HG02973 (cell line): Measurements from ENCODE around the gene TDO2.
"Not testable (repeated sequence)": the region's sequence is repeated elsewhere in the genome, so short reads cannot be mapped to it uniquely, and the experiment has no call there.

Experiments
- ATAC-seq: cut with Tn5 transposase; IDR thresholded peaks from one replicate; pipeline ENCODE4 v1.9.1; 2021; ENCODE audit warnings: moderate library complexity; ENCODE audit not compliant: unreplicated experiment

Gene TDO2

DNA sequence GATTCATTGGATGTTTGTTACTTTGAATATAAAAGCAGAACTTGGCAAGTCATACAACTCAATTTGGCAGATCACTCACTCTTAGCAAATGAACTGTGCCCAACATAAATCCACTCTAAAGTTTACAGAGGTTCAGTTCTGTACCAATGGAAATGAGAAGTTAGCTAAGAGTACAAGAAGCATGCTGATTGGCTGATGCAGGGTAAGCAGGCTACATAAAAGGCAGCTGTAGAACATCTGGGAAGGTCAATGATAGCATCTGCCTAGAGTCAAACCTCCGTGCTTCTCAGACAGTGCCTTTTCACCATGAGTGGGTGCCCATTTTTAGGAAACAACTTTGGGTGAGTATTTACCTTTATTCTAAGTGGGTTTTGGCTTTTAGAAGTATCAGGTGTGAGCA lies at the start of gene TDO2:
Gene TDO2 (plus strand): TSS at position 244 of the 400 bp plus-strand sequence. CDS start 63 bp downstream, at position 307.
- ATAC-seq, result no peak

DNA sequence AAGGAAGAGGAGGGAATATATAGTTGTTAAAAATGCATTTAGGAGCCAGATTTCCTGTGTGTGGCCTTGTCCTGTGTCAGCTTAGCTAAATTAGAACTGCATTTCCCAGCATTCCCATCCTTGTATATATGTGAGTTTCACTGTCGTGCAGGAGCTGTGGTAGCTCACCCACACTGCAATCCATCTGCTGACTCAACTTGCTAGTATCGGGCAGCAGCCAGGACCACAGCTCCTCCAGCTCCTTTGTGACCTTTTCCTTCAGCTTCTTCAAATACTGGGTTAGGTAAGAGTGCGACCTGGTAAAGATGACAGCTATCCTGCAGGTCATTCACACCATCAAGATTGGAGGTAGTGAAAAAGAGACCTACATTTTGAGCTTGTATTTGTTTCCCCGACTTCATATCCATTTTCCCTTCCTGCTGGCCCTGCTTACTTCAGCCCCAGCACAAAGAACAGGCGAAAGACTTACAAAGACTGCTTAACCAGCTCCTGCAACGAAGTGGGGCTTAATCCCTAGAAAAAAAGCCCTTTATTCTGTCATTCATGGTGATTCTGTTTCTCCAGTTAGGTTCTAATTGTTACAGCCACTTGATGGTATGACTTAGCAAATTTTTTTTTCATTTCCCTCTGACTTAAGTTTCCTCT lies 48.8 kb upstream of the TDO2 start:
- no peak for ATAC-seq

DNA sequence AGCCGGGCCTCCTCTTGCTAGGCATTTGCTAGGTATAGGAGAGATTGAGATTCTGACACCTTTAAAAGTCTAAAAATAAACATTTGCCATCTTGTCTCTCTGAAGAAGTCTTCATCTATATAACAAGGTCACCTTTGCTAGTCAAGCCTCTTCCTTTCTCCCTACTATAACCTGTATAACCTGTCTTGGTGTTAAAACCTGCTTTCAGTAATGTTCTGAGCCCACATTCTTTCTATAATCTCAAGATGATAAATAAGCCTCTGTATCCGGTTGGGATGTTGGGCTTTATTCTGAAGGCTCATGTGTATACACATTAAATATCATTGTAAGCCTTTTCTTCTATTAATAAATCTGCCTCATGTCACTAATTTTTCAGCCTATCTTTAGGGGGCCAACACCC lies 47.6 kb upstream of the TDO2 start:
- no peak for ATAC-seq

DNA sequence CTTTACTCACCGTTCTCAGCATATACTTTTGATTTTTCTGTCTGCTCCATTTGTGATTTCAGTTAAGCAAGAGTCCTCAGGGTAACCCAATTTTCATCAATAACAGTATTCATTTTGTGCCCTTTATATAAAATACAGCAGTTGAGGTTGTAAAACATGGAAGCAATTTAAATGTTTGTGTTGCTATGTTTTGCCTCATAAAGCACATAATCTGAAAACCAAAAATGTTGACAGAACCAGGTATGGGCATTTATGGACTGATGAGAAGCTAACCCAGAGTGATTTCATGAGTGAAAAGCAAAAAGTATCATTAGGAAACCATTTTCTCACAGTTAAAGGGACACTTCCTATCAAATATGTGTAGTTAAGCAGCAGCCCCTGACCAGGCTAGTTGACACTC lies 37.3 kb upstream of the TDO2 start, which contains the start of gene ASIC5:
Gene ASIC5 (minus strand): TSS at position 101 of the 400 bp plus-strand sequence. CDS start 51 bp downstream, at position 50.
- ATAC-seq, result no peak

DNA sequence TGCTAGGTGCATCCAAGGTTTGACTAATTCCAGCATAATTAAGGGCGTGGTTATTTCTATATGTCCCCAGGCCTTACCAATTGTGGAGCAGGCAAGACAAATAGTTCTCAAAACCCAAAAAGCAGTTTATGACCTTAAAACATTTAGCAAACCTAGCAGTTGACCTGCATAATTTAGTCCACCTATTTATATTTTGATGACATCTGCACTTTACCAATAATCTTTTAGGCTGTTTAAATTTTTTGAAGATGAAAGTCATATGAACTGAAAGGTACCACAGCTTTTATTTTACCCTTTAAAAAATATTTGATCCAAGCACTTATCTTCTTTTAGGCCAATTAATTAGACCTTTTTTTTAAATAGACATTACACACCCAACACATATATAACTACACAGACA lies 27.6 kb upstream of the TDO2 start:
- no peak for ATAC-seq

DNA sequence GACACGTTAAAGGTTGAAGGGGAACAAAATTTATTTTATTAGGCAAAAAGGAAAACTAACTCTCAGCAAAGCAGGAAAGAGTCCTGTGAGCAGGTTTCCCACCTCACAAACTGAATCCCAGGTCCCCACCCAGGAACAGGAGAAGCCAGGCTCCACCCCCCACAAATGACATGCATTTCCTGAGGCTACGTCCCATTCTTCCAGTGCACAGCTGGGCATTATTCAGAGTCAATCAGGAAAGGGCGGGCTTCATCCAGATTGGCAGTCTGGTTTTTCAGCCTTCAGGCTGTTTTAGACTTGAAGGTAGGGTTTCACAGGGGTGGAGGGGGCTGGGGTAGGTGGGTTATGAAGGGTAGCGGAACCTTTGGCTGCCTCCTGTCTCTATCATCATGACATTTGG lies 25.5 kb upstream of the TDO2 start:
- ATAC-seq, result no peak

DNA sequence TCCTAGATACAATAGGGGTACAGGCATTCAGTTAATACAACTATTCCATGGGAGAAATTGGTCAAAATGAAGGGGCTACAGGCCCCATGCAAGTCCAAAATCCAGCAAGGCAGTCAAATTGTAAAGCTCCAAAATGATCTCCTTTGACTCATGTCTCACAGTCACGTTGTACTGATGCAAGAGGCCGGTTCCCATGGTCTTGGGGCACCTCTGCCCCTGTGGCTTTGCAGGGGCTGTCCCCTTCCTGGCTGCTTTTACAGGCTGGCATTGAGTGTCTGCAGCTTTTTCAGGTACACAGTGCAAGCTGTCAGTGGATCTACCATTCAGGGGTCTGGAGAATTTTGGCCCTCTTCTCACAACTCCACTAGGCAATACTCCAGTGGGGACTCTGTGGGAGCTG lies 24.9 kb upstream of the TDO2 start:
- ATAC-seq, result no peak

DNA sequence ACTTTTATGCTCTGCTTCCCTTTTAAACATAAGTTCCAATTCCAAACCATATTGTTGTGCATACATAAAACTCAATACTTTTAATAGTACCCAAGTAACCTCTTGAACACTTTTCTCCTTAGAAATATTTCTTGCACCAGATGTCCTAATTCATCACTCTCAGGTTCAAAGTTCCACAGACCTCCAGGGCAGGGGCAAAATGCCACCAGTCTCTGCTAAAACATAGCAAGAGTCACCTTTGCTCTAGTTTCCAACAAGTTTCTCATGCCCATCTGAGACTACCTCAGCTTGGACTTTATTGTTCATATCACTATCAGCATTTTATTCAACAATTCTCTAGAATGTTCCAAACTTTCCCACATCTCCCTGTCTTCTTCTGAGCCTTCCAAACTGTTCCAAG lies 23.7 kb upstream of the TDO2 start:
- ATAC-seq, result no peak

DNA sequence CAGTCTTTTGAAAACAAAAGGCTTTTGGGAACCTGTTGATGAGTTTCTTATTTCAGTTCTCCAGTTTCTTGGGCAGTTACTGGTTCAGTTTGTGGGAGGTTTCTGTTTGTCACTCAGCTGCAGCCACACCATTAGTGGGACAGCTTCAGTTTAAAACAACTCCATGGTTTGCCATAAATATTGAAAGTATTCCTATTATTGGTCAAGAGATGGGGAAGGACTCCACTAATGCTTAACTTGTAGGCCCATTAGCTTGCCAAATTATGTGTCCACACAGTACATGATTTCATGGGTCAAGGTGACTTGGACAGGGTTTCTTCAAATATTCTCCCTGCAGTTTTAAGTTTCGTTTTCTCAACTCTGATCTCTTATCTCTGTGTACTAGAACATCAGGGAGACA lies 21.9 kb upstream of the TDO2 start:
- ATAC-seq, result no peak

DNA sequence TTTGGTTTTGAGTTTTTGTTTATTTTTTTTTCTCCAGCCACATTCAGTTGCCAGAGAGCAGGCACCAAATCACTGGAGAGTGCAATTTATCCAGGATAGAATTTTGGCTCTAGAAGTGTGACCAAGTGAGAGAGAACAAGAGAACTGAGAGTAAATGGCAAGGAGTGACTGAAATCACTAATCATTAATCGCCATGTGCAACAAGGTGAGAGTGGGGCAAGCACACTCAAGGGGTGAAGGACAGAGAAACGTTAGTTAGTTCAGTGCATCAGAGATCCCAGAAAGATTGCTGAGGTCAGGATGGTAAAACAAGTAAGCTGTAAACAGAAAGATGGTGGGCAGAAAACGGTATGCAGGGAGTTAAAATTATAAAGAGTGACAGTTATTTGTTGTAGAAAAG lies 19.6 kb upstream of the TDO2 start:
- no peak for ATAC-seq

DNA sequence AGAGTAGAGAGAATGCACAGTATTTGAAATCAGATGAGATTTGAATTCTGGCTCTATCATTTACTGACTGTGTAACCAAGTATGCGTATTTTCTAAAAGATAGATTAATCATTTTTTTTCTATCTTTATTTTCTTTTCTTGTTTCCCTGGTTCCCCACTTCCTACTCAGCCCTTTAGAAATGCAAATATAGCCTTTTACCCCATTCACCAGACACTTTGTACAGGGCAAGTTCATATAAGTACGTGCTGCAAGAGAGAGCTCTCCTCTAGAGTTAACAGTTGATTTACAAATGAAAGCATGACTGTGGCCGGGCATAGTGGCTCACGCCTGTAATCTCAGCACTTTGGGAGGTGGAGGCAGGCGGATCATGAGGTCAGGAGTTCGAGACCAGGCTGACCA lies 17.8 kb upstream of the TDO2 start:
- ATAC-seq, result no peak

DNA sequence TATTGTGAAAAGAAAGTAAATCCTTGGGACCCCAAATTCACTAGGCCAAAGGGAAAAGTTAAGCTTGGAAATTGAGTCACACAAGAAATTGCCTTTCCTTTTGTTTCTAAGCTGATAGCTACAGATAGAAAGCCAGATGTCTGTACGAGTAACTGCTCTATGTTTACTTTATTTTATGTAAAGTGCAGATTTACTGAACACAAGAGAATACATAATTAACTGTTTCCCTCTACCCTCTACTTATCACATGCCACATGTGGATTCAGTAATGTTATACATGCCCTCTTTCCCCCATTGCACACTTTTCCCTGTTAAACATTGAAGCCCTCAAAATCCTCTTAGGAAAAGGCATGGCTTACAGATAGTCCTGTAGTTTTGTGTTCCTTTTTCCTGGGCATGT lies 16.5 kb upstream of the TDO2 start:
- ATAC-seq, result no peak

DNA sequence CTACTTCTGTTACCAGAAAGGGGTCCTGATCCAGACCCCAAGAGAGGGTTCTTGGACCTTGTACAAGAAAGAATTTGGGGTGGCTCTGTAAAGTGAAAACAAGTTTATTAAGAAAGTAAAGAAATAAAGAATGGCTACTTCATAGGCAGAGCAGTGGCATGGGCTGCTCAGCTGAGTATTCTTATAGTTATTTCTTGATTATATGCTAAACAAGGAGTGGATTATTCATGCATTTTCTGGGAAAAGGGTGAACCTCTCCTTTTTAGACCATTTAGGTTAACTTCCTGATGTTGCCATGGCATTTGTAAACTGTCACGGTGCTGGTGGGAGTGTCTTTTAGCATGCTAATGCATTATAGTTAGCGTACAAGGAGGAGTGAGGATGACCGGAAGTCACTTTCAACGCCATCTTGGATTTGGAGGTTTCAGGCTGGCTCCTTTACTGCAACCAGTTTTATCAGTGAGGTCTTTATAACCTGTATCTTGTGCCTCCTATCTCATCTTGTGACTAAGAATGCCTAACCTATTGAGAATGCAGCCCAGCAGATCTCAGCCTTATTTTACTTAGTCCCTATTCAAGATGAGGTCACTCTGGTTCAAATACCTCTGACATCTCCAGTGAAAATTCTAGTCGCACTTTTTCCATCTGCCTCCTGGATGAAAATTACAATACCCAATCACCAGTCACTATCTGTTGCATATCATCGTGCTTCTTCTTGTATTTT lies 15.5 kb upstream of the TDO2 start:
- ATAC-seq, result no peak

DNA sequence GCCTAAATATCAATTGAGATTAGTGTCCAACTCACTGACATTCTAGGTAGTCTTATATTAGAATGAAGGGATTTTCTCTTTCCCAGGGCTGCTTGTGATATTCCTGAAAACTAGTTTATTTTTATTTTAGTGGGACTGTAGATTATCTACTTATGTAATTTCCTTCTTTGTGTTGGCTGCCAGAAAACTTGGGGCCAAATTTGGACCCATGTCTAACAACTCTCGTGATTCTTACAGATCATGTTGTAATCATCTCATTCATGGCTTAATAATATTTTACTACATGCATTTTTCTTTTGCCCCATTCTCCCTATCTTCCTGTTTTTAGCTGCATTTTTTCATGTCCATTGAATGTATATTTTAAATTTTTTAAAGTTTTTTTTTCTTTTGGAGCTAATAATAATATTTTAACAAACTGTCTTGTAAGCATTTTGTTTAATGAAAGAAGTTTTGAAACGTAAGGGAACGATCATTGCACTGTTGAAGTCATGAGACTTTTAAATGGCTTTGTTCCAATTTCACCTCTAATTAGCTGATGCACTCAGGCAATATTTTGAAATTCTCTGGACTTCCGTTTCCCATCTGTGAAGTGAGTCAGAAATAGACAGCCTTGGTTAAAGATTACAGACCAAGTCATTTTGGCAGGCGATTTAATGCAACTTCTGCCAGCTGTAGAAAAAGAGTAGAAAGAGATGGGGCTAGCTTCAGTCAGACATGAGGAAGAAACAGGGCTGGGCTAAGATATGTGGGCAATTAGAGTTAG lies 14.3 kb upstream of the TDO2 start:
- peak; percentile 91 for ATAC-seq

DNA sequence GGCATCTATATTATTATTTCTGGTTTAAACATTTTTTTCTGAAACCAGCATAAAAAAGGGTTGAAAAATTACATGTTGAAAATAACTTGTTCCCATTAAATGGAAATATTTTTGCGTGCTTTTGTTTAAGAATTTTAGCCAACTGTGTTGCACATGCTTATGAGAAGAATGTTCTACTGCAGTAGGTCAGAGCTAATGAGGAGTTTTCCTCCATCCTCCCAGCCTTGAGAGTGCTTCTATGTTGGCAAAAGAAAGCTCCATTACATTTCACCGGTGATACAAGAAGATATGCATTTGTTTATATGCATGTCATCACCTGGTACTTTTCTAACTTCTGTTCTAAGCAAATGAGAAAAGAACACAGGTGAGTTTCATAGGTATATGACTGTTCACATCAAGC lies 13.6 kb upstream of the TDO2 start:
- no peak for ATAC-seq

DNA sequence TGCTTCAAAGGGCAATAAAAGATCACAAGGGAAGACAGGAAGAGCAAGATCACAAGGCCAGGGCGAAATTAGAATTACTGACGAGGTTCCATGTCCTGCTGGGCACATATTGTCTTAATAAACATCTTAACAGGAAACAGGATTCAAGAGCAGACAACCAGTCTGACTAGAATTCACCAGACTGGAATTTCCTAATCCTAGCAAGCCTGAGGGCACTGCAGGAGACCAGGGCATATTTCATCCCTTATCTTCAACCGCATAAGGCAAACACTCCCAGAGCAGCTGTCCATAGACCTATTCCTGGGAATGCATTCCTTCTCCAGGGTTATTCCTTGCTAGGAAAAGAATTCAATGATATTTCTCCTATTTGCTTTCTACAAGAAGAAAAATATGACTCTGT lies 12.4 kb upstream of the TDO2 start:
- ATAC-seq, result no peak

DNA sequence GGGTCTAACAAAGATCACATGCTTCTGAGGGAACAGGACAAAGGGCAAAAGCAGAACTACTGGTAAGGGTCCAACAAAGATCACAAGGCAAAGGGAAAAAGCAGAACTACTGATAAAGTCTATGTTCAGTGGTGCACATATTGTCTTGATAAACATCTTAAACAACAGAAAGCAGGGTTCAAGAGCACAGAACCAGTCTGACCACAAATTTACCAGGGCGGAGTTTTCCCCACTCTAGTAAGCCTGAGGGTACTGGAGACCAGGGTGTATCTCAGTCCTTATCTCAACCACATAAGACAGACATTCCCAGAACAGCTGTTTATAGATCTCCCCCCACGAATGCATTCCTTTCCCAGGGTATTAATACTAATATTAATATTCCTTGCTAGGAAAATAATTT lies 5.1 kb upstream of the TDO2 start:
- not testable (repeated sequence) for ATAC-seq

DNA sequence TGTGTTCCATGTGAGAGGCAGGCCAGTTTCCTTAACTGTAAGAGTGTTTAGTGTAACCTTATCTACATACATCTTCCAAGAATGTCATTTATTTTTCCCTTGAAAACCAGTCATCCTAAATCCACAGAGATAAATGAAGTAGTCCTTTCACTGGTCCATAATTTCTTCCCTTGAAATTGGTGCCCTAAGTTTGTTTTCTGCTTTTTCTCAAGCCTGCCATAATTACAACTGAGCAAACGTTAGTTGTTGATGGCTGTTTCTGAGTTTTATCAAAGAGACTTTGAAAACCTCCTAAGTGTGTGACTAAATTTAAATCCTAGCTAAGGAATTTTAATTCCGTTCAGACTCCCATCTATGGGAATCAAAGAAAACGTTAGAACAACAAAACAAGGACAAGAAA lies 3.6 kb upstream of the TDO2 start:
- ATAC-seq, result no peak

DNA sequence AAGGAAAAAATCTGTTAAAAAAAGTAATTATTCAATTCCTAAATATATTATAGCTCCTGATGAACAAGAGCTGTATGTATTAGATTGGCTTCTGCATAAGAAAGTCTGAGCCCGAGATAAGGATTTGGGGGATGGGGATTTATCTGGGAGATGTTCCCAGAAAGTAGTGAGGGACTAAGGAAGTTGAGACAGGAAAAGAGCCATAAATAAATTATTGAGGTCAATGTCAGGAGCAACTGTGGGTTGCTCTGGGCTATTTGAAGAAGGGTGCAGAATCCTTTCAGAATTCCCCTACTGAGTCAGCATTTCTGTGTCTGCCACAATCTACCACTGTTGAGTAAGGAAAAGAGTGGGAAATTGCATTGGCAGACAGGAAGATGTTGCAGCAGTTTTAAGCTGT lies 3.1 kb upstream of the TDO2 start:
- no peak for ATAC-seq

DNA sequence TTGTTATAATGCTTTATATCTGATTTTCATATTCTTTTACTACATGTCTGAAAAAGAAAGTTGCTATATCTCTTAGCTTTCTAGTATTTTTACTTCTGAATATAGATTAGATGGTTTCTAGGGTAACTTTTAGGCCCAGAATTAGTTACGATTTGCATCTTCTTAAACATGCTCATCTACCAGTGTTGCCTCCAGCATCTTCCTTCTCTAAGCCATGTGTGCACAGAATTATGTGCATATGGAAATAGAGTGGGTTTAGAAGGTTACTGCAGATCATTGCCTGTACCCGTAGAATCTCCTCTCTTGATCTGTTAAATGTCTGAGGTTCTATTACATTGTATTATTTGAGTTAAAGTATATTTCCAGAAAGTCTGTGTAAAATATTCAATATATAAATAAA lies 2.5 kb upstream of the TDO2 start:
- no peak for ATAC-seq

DNA sequence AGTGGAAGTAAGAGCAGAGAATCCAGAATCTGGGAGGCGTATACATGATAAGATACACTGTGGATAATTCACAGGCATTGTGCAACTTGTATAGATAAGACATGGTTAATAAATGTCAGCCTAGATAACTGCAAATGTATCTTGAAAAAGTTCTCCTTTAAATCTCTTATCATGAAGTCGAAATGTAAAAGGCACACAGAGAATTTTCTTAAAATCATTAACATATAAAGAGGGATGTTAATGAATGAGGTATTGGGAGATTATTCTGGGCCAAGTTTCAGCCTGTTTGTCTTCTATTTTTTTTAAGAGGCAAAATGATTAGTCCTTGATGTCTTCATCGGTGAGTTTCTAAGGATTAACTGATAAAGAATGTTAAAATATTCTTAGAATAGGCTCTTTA lies 835 bp downstream of the TDO2 start:
- ATAC-seq, result no peak
